Adipocyte (in vitro differentiated cells): Measurements from ENCODE around the gene DRP2.
A peak's percentile ranks its signal among the peaks of the same experiment; 100 is the strongest.
"Not testable (repeated sequence)": the region's sequence is repeated elsewhere in the genome, so short reads cannot be mapped to it uniquely, and the experiment has no call there.

Source experiments
- DNase-seq: peaks from one replicate; pipeline ENCODE4 v3.0.0-alpha.2; 2015; ENCODE audit warnings: low read depth
- H3K27me3 ChIP-seq: replicated peaks from 2 replicates; pipeline ENCODE4 v1.7.0; 2013; ENCODE audit warnings: mild to moderate bottlenecking, low read length, moderate library complexity; ENCODE audit not compliant: control insufficient read depth, insufficient read depth
- H3K36me3 ChIP-seq: 2 replicates; pipeline ENCODE4 v1.7.0; 2013; ENCODE audit warnings: low read length, mild to moderate bottlenecking, moderate library complexity; ENCODE audit not compliant: control insufficient read depth, insufficient read depth, severe bottlenecking
- H3K4me1 ChIP-seq: 2 replicates; pipeline ENCODE4 v1.7.0; 2013; ENCODE audit warnings: mild to moderate bottlenecking, low read length, moderate library complexity; ENCODE audit not compliant: control insufficient read depth, insufficient read depth
- H3K4me3 ChIP-seq: 2 replicates; pipeline ENCODE4 v1.7.0; 2013; ENCODE audit warnings: mild to moderate bottlenecking, low read length, moderate library complexity
- H3K9ac ChIP-seq: 2 replicates; pipeline ENCODE4 v1.7.0; 2013; ENCODE audit warnings: mild to moderate bottlenecking, low read length, moderate library complexity
- H3K9me3 ChIP-seq: 2 replicates; pipeline ENCODE4 v1.7.0; 2013; ENCODE audit warnings: mild to moderate bottlenecking, low read length, moderate library complexity; ENCODE audit not compliant: control insufficient read depth

DRP2 gene

GRCh38 chrX:101219116-101219863, at the start of gene DRP2:
Gene DRP2 (plus strand): TSS chrX:101219786. CDS start chrX:101231648, 11,862 bp downstream.
- Histone ChIP-seq H3K27me3 (peaks cover 7% of the 10 kb centered on the region), H3K4me1 (no peaks in the 10 kb centered on the region), H3K9ac (no peak within 1 kb of the TSS), H3K9me3 (no peaks in the 10 kb centered on the region), H3K36me3 (no peaks in the 10 kb centered on the region), H3K4me3 (no peak within 1 kb of the TSS)
- peak; percentile 34 for DNase-seq

GRCh38 chrX:101171883-101172400, 47.6 kb upstream of the DRP2 start:
- Histone ChIP-seq H3K27me3 (peaks cover 6% of the 10 kb centered on the region), H3K36me3 (no peaks in the 10 kb centered on the region), H3K9me3 (peaks cover 10% of the 10 kb centered on the region), H3K9ac (no peak overlapping the region), H3K4me3 (no peak overlapping the region), H3K4me1 (no peaks in the 10 kb centered on the region)
- DNase-seq, result no peak

GRCh38 chrX:101176439-101176838, 43.1 kb upstream of the DRP2 start:
- H3K27me3 ChIP-seq, result peaks cover 7% of the 10 kb centered on the region
- H3K36me3 ChIP-seq, result no peaks in the 10 kb centered on the region
- no peak for DNase-seq
- H3K4me1 ChIP-seq, result no peaks in the 10 kb centered on the region
- H3K9me3 ChIP-seq, result peaks cover 11% of the 10 kb centered on the region
- no peak overlapping the region for H3K4me3 ChIP-seq
- no peak overlapping the region for H3K9ac ChIP-seq

GRCh38 chrX:101184876-101185275, 34.7 kb upstream of the DRP2 start:
- H3K36me3 ChIP-seq, H3K4me3 ChIP-seq, H3K4me1 ChIP-seq, H3K9ac ChIP-seq, H3K27me3 ChIP-seq: not testable (repeated sequence)
- peak; percentile 53 for DNase-seq
- H3K9me3 ChIP-seq, result peaks cover 11% of the 10 kb centered on the region

- H3K27me3 ChIP-seq, result peaks cover 19% of the 10 kb centered on the region
- H3K36me3 ChIP-seq, H3K9ac ChIP-seq: not testable (repeated sequence)
Observed at GRCh38 chrX:101187961-101188360, 31.6 kb upstream of the DRP2 start.

GRCh38 chrX:101190736-101191135, 28.9 kb upstream of the DRP2 start:
- Histone ChIP-seq H3K4me1 (no peaks in the 10 kb centered on the region), H3K4me3 (no peak overlapping the region), H3K9ac (no peak overlapping the region), H3K9me3 (peaks cover 26% of the 10 kb centered on the region), H3K27me3 (peaks cover 28% of the 10 kb centered on the region), H3K36me3 (no peaks in the 10 kb centered on the region)
- DNase-seq, result no peak

More at GRCh38 chrX:101187961-101188360, 31.6 kb upstream of the DRP2 start:
- DNase-seq, H3K4me1 ChIP-seq, H3K4me3 ChIP-seq: not testable (repeated sequence)
- peaks cover 28% of the 10 kb centered on the region for H3K9me3 ChIP-seq

GRCh38 chrX:101191217-101191750, 28.3 kb upstream of the DRP2 start:
- Histone ChIP-seq H3K4me3 (peak overlapping the region; percentile 52), H3K27me3 (peaks cover 31% of the 10 kb centered on the region), H3K9me3 (peaks cover 26% of the 10 kb centered on the region), H3K36me3 (no peaks in the 10 kb centered on the region), H3K9ac (no peak overlapping the region), H3K4me1 (no peaks in the 10 kb centered on the region)
- no peak for DNase-seq

GRCh38 chrX:101195442-101196173, 24.0 kb upstream of the DRP2 start:
- H3K9me3 ChIP-seq, result peaks cover 13% of the 10 kb centered on the region
- H3K36me3 ChIP-seq, result no peaks in the 10 kb centered on the region
- DNase-seq, result no peak
- peaks cover 26% of the 10 kb centered on the region for H3K27me3 ChIP-seq
- H3K4me3 ChIP-seq, result no peak overlapping the region
- no peak overlapping the region for H3K9ac ChIP-seq
- H3K4me1 ChIP-seq, result no peaks in the 10 kb centered on the region

GRCh38 chrX:101203761-101204351, 15.7 kb upstream of the DRP2 start:
- peak; percentile 32 for DNase-seq
- Histone ChIP-seq H3K4me1 (no peaks in the 10 kb centered on the region), H3K27me3 (peaks cover 6% of the 10 kb centered on the region), H3K4me3 (no peak overlapping the region), H3K9ac (no peak overlapping the region), H3K9me3 (no peaks in the 10 kb centered on the region), H3K36me3 (no peaks in the 10 kb centered on the region)

- Histone ChIP-seq H3K27me3 (peaks cover 8% of the 10 kb centered on the region), H3K36me3 (no peaks in the 10 kb centered on the region), H3K9me3 (no peaks in the 10 kb centered on the region), H3K4me3 (no peak overlapping the region), H3K4me1 (no peaks in the 10 kb centered on the region), H3K9ac (no peak overlapping the region)
- DNase-seq, result peak; percentile 59
Observed at GRCh38 chrX:101206471-101206870, 13.1 kb upstream of the DRP2 start.
